A172 (cell line): ENCODE measurements around the gene CYP4A11. TPM values are rescaled to one million over a fixed set of nuclear protein-coding genes. Genes with fewer than 3 reads are reported as not detected.
"Not testable (repeated sequence)": the region's sequence is repeated elsewhere in the genome, so short reads cannot be mapped to it uniquely, and the experiment has no call there.

Experiments used
- DNase-seq: peaks from one replicate; pipeline ENCODE4 v3.0.0-alpha.2; 2015; ENCODE audit warnings: low spot score
- total RNA-seq: library from RNA; depleted of rRNA; stranded (reverse); fragments of >200 nt; shearing (Covaris generic); gene quantifications from 2 replicates; pipeline ENCODE4 v1.2.3, GENCODE V29; 2014; rRNA removed

The CYP4A11 gene
- total RNA-seq, 1 experiment from 2014 or later, result not detected

GRCh38 chr1:46910790-46911189, 30.5 kb downstream of the CYP4A11 start:
- DNase-seq, result no peak

- no peak for DNase-seq
Observed at GRCh38 chr1:46903481-46903880, 37.8 kb downstream of the CYP4A11 start.

- no peak for DNase-seq
Observed at GRCh38 chr1:46900401-46900800, 40.9 kb downstream of the CYP4A11 start.

GRCh38 chr1:46881656-46882055, 59.6 kb downstream of the CYP4A11 start:
- not testable (repeated sequence) for DNase-seq

Other genes with a start within 250 kb of the CYP4A11 start
- 47.6 and 63.2 TPM in 2 replicates for gene EFCAB14, start 222.4 kb downstream of the CYP4A11 start, total RNA-seq
- not detected in 2 replicates for gene CYP4B1, start 142.4 kb downstream of the CYP4A11 start, total RNA-seq
- gene CYP4X1, start 82.2 kb upstream of the CYP4A11 start, total RNA-seq, result 0.29 and 0.98 TPM in 2 replicates
- gene CYP4Z1, start 125.8 kb upstream of the CYP4A11 start, total RNA-seq, result not detected in 2 replicates
- gene CYP4A22, start 196.0 kb upstream of the CYP4A11 start, total RNA-seq, result not detected in 2 replicates
- gene PDZK1IP1, start 248.6 kb upstream of the CYP4A11 start, total RNA-seq, result 0.79 and 6.0 TPM in 2 replicates